ENCODE results near the gene FGF14.

DNA sequence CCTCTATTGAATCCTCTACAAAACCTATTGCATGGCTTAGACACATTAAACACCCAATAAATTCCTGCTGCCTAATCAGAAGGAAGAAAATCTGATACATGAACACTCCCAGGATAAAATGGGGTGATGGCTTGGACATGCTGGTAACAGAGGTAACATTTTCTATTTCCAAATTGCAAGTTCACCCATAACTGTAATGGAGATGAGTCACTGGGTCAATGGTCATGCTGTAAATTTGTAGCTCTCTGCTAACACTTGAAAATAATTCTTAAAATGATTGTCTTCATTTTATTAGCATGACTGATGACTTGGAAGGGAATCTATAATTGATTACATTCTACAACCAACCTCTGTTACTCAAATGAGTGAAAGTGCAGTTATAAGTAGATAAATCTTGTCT, 434.1 kb downstream of the FGF14 start:
- TF ChIP-seq, protein P1, sequence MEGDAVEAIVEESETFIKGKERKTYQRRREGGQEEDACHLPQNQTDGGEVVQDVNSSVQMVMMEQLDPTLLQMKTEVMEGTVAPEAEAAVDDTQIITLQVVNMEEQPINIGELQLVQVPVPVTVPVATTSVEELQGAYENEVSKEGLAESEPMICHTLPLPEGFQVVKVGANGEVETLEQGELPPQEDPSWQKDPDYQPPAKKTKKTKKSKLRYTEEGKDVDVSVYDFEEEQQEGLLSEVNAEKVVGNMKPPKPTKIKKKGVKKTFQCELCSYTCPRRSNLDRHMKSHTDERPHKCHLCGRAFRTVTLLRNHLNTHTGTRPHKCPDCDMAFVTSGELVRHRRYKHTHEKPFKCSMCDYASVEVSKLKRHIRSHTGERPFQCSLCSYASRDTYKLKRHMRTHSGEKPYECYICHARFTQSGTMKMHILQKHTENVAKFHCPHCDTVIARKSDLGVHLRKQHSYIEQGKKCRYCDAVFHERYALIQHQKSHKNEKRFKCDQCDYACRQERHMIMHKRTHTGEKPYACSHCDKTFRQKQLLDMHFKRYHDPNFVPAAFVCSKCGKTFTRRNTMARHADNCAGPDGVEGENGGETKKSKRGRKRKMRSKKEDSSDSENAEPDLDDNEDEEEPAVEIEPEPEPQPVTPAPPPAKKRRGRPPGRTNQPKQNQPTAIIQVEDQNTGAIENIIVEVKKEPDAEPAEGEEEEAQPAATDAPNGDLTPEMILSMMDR (IDR thresholded peaks at IDR 0.05; ENCODE audit: insufficient read depth, low read length, poor library complexity, severe bottlenecking): no peak
- no peak for TF ChIP-seq EZH2phosphoT487 (conservative IDR thresholded peaks at IDR 0.05; ENCODE audit: low read length)
